Stimulated activated CD4-positive, alpha-beta T cell treated with anti-CD3 and anti-CD28 coated beads, Interleukin-4, amount 100 ng/mL, for 24 hours (primary cell): Measurements from ENCODE around the gene EXD3.
"Not testable (repeated sequence)": the region's sequence is repeated elsewhere in the genome, so short reads cannot be mapped to it uniquely, and the experiment has no call there.

Experiments used
- DNase-seq: peaks from one replicate; pipeline ENCODE4 v3.0.0-alpha.2; 2020

Gene EXD3

GRCh38 chr9:137390553-137391410 is 32.2 kb downstream of the EXD3 start:
- DNase-seq: no peak

- no peak for DNase-seq
Observed at GRCh38 chr9:137389428-137389746, 33.6 kb downstream of the EXD3 start.

DNA sequence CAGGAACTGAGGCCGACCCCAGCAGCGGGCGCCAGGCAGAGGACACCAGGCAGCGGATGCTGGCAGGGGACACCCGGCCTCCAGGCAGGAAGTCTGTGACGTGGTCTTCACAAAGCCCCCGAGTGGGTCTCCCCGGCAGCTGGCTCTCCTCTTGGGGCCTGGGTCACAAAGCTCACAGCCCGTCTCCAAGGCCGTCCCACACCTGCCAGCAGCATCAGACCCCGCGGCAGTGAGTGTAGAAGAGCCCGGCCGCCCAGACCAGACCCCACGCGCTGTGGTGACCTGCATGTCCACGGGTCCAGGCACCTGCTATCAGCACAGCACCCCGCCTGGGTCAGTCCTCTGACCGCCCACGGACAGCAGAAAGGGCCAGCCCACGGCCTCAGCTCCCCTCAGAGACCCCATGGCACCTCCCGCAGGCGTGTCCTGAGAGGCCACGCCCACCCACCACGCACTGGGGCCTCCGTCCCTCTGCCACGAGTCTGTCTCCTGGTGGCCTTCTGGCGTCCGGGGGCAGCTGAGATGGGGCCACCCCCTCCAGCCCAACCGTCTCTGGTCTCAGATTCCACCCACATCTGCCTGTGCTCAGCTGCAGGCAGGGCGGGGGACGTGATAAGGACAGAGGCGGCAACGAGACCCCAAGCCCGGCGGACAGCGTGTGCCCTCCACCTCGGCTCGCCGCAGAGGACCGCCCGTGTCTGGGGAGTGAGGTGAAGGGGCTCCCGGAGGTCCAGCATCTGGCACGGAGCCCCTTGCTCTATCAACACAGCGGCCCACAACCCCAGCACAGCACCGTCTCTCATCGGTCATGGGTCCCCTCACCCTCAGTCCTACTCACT is 34.2 kb downstream of the EXD3 start:
- DNase-seq: no peak

- DNase-seq: no peak
Observed at GRCh38 chr9:137387891-137388560, 34.9 kb downstream of the EXD3 start.

- peak; percentile 36 for DNase-seq
Observed at GRCh38 chr9:137387114-137387890, 35.7 kb downstream of the EXD3 start.

- not testable (repeated sequence) for DNase-seq
Observed at GRCh38 chr9:137386507-137387113, 36.4 kb downstream of the EXD3 start.

GRCh38 chr9:137385061-137385655 is 37.8 kb downstream of the EXD3 start:
- no peak for DNase-seq

GRCh38 chr9:137383784-137384756 is 38.9 kb downstream of the EXD3 start:
- no peak for DNase-seq

DNA sequence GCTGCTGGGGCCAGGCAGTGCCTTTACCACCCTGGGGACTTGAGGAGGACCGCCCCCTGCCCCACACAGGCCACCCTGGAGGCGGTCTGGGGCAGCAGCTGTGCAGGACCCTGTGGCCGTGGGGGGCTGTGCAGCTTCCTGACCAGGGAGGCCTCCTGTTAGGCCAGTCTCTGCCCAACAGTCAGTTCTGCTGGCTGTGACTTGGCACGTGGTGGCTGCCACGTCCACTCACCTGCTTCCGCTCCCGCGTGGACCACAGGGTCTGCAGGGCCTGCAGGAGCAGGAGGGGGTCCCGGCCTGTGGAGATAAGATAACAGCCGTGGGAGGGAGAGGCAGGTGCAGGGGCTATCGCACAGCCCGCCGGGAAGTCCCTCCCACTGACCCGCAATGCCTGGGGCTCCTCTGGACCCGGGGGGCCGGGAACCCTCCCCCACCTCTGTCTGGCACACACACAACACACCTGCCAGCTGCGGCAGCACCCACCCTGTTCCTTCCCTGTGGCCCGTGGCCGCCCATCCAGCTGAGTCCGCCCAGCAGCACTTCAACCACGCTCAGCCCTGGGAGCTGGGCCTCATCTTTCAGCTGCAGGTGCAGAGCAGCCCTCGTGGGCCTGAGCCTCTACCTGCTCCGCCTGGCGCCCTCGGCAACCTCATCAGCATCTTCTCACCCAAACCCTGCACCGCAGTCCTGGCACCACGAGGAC is 39.7 kb downstream of the EXD3 start:
- no peak for DNase-seq

- no peak for DNase-seq
Observed at GRCh38 chr9:137382444-137383080, 40.4 kb downstream of the EXD3 start.

DNA sequence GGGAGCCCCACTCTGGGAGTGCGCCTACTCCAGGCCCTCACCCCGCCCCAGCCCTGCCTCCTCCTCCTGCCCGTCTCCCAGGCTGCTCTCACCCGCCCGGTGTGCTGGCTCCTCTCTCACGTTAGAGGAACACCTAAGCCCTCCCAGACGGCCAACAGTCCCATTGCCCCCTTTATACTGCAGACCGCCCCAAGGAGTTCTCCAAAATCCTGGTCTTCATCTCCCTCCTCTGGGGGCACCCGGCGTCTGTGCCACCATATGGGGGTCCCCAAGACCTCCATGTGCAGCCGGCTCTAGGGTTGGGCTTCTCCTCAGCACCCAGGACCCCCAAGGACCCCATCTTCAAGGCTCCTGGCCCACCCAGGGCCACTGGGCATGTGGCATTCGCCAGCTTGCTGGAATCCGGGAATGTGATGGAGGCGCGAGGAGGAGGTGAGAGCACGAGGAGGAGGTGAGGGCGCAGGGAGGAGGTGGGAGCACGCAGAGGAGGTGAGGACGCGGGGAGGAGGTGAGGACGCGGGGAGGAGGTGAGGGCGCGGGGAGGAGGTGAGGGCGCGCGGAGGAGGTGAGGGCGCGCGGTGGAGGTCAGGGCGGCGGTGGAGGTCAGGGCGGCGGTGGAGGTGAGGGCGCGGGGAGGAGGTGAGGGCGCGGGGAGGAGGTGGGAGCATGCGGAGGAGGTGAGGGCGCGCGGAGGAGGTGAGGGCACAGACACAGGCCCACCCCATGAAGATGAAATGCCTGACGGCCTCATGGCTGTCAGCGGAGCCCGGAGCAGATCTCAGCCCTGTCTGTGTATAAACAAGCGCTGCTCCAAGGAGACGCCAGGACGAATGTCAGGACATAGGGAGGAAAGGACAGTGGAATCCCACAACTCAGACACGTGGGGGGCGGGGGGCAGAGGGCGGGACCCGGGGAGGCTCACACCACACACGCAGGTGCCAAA is 41.2 kb downstream of the EXD3 start:
- DNase-seq: no peak

DNA sequence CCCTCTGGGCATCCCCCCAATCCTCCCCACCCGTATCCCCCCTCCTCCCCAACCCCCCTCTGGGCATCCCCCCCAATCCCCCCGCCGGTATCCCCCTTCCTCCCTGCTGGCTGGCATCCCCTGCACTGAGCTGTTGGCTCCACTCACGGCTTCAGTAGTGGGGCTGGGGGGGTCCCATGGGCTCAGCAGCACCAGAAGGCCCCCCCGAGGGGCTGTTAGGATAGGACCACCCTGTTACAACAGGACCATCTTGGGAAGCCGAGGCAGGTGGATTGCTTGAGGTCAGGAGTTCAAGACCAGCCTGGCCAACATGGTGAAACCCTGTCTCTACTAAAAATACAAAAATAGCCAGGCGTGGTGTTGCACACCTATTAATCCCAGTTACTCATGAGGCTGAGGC is 42.4 kb downstream of the EXD3 start:
- DNase-seq: no peak

DNA sequence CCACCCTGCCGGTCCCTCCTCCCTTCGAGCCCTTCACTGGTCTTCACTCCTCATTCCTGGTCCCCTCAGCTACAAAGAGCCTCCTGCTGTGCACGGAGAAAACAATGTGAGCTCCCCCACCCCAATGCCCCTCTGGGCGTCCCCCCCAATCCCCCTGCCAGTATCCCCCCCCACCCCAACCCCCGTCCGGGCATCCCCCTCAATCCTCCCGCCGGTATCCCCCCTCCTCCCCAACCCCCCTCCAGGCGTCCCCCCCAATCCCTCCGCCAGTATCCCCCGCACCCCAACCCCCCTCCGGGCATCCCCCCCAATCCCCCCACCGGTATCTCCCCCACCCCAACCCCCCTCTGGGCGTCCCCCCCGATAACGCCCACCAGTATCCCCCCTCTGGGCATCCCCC is 42.8 kb downstream of the EXD3 start:
- no peak for DNase-seq

DNA sequence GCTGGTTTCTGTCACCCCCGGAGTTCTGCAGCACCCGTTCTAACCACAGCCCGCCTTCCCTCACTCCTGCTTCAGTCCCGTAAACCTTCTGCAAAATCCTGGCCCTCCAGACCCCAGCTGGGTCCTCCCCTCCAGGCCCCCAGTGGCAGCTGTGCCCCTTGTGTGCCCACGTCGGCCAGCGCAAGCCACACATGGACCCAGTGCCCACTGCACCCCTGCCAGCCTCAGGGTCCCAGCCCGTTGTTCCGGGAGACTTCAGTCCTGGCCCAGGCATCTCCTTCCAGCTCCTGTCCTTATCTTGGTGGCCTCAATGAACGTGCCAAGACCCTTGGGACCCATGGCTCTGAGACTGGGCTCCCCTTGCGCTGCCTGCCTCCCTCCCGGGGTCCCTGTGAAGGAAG is 43.2 kb downstream of the EXD3 start:
- no peak for DNase-seq

- DNase-seq: not testable (repeated sequence)
Observed at GRCh38 chr9:137378688-137379410, 44.1 kb downstream of the EXD3 start.

GRCh38 chr9:137376386-137376785 is 46.6 kb downstream of the EXD3 start:
- no peak for DNase-seq

DNA sequence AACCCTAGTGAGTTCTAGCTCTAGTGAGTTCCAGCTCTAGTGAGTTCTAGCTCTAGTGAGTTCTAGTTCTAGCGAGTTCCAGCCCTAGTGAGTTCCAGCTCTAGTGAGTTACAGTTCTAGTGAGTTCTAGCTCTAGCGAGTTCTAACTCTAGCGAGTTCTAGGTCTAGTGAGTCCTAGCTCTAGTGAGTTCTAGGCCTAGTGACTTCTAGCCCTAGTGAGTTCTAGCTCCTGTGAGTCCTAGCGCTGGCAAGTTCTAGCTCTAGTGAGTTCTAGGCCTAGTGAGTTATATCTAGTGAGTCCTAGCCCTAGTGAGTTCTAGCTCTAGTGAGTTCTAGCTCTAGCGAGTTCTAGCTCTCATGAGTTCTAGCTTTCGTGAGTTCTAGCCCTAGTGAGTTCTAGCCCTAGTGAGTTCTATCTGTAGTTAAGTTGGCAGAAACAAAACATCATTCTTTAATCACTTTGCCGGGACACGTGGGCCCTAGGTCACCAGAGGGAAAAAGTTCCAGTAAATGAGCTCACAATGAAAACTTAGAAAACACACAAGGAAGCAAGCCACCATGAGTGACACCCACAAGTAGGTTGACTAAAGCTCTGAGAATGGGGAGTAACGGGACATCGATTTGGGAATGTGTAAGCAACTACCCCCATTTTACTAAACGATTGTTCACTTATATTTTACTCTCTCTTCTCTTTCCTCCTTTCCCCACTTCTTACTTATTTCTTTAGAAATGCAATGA is 47.5 kb downstream of the EXD3 start:
- no peak for DNase-seq
